DOHH2 (cell line): ENCODE data around the gene FBXW4.

Experiments used
- H3F3A ChIP-seq: fragments of 200-600 bp; sonication (generic), shearing (Covaris generic); 2 replicates; pipeline ENCODE4 v1.6.0; 2016; ENCODE audit warnings: antibody characterized with exemption, mild to moderate bottlenecking; ENCODE audit not compliant: control insufficient read depth, insufficient read depth
- H3K27ac ChIP-seq: fragments of 200-600 bp; sonication (generic); 2 replicates; pipeline ENCODE4 v1.5.1; 2014; ENCODE audit warnings: low read depth, mild to moderate bottlenecking, low read length, moderate library complexity
- H3K27me3 ChIP-seq: fragments of 200-600 bp; sonication (generic); 2 replicates; pipeline ENCODE4 v1.6.1; 2014; ENCODE audit warnings: mild to moderate bottlenecking, low read length, mixed read lengths; ENCODE audit not compliant: control insufficient read depth
- H3K36me3 ChIP-seq: fragments of 200-600 bp; sonication (generic); 2 replicates; pipeline ENCODE4 v1.6.1; 2014; ENCODE audit warnings: mild to moderate bottlenecking, low read length, moderate library complexity, mixed read lengths; ENCODE audit not compliant: control insufficient read depth
- H3K4me1 ChIP-seq: fragments of 200-600 bp; sonication (generic); 2 replicates; pipeline ENCODE4 v1.6.1; 2014; ENCODE audit warnings: mild to moderate bottlenecking, low read length, mixed read lengths; ENCODE audit not compliant: control insufficient read depth
- H3K4me2 ChIP-seq: fragments of 200-600 bp; sonication (generic); 2 replicates; pipeline ENCODE4 v1.6.0; 2014; ENCODE audit warnings: mild to moderate bottlenecking, low read length, moderate library complexity
- H3K4me3 ChIP-seq: fragments of 200-600 bp; sonication (generic); 2 replicates; pipeline ENCODE4 v1.5.1; 2014; ENCODE audit warnings: mild to moderate bottlenecking, low read length, mixed read lengths
- H3K79me2 ChIP-seq: fragments of 200-600 bp; sonication (generic); 2 replicates; pipeline ENCODE4 v1.6.1; 2014; ENCODE audit warnings: mild to moderate bottlenecking, low read length, mixed read lengths; ENCODE audit not compliant: control insufficient read depth
- H3K9me2 ChIP-seq: fragments of 200-600 bp; sonication (generic); replicated peaks from 2 replicates; pipeline ENCODE4 v1.6.1; 2014; ENCODE audit warnings: mild to moderate bottlenecking, low read length, mixed read lengths; ENCODE audit not compliant: control insufficient read depth
- H3K9me3 ChIP-seq: fragments of 200-600 bp; sonication (generic); 2 replicates; pipeline ENCODE4 v1.6.1; 2014; ENCODE audit warnings: antibody characterized with exemption, low read length, mixed read lengths; ENCODE audit not compliant: control insufficient read depth, insufficient read depth
- H4K20me1 ChIP-seq: fragments of 200-600 bp; sonication (generic); 2 replicates; pipeline ENCODE4 v1.6.0; 2014; ENCODE audit warnings: low read depth, mild to moderate bottlenecking, antibody characterized with exemption, low read length, moderate library complexity; ENCODE audit not compliant: control insufficient read depth, insufficient read depth
- EZH2phosphoT487 ChIP-seq: fragments of 200-600 bp; sonication (generic); IDR thresholded peaks from 2 replicates; pipeline ENCODE4 v1.6.1; 2017; ENCODE audit warnings: borderline replicate concordance, mild to moderate bottlenecking, antibody characterized with exemption, low read length, moderate library complexity, mixed read lengths
- TF ChIP-seq, protein P1 (sequence below): fragments of 200-600 bp; sonication (generic); IDR thresholded peaks from one replicate; pipeline ENCODE4 v1.5.1; 2014; ENCODE audit warnings: antibody characterized with exemption, mild to moderate bottlenecking, low read depth, low read length; ENCODE audit not compliant: poor library complexity, severe bottlenecking

Gene FBXW4

DNA sequence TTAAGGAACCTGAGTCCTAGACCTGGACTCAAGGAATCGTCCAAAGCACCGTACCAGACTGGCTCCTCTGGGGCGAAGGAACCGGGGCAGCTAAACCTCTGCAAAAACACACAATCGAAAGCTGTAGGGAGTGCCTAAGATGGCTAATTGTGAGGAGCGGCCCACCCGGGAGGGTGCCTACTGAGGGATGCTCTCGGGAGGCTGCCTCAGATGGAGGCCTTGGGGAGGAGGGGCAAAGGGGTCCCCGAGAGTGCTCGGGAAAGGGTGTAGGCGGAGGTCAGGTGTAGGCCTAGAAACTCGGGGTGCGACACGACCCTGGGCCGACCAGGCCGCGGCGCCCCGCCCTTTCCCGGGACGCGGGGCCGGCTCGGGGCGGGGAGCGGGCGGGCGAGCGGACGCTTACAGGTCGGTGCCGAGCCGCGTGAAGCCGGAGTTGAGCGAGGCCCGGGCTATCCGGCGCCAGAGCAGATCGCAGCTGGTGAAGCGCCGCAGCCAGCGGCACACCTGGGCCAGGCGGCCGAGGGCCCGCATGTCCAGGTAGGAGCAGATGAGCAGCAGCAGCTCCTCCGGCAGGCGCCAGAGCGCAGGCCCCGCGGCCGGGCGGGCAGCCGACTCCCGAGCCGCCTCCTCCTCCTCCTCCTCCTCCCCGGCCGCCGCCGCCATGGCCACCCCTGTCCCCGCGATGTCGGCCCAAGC is 844 bp downstream of the FBXW4 start:
- TF ChIP-seq, protein P1, sequence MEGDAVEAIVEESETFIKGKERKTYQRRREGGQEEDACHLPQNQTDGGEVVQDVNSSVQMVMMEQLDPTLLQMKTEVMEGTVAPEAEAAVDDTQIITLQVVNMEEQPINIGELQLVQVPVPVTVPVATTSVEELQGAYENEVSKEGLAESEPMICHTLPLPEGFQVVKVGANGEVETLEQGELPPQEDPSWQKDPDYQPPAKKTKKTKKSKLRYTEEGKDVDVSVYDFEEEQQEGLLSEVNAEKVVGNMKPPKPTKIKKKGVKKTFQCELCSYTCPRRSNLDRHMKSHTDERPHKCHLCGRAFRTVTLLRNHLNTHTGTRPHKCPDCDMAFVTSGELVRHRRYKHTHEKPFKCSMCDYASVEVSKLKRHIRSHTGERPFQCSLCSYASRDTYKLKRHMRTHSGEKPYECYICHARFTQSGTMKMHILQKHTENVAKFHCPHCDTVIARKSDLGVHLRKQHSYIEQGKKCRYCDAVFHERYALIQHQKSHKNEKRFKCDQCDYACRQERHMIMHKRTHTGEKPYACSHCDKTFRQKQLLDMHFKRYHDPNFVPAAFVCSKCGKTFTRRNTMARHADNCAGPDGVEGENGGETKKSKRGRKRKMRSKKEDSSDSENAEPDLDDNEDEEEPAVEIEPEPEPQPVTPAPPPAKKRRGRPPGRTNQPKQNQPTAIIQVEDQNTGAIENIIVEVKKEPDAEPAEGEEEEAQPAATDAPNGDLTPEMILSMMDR: no peak
- no peak for TF ChIP-seq EZH2phosphoT487
- Histone ChIP-seq H3K4me1 (peaks cover 48% of the 10 kb centered on the region), H3F3A (peaks cover 10% of the 10 kb centered on the region; the same call in 1 of the 2 replicates), H3K4me2 (peak overlapping the region; percentile 76), H3K9me3 (no peaks in the 10 kb centered on the region), H3K27me3 (no peaks in the 10 kb centered on the region; the same call in 1 of the 2 replicates), H3K27ac (peak overlapping the region; percentile 82), H3K79me2 (peaks cover 65% of the 10 kb centered on the region), H4K20me1 (peaks cover 14% of the 10 kb centered on the region; the same call in 1 of the 2 replicates), H3K36me3 (peaks cover 35% of the 10 kb centered on the region), H3K9me2 (no peaks in the 10 kb centered on the region), H3K4me3 (peak overlapping the region; percentile 95)

DNA sequence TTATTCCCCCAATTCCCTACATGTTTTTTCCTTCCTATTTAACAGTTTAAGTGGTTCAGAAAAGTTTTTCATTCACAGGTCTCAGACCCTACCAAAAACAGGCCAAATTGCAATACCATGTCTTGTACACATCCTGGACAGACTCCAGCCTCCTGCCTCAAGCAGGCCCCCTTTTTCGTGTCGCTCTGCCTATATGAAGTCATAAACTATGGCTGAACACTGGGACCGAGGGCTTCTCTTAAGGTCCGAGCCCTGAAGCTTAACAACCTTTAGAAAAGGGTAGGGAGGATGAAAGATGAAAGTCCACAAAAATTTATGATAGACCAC is 1.4 kb downstream of the FBXW4 start:
- Histone ChIP-seq H3K27me3 (no peaks in the 10 kb centered on the region; the same call in 1 of the 2 replicates), H3K4me3 (peak overlapping the region; percentile 95), H3K9me3 (no peaks in the 10 kb centered on the region), H3K36me3 (peaks cover 40% of the 10 kb centered on the region), H3K9me2 (no peaks in the 10 kb centered on the region), H3K79me2 (peaks cover 70% of the 10 kb centered on the region), H4K20me1 (peaks cover 14% of the 10 kb centered on the region; the same call in 1 of the 2 replicates), H3K4me1 (peaks cover 43% of the 10 kb centered on the region), H3K27ac (peak overlapping the region; percentile 82), H3K4me2 (peak overlapping the region; percentile 76), H3F3A (peaks cover 10% of the 10 kb centered on the region; the same call in 1 of the 2 replicates)
- TF ChIP-seq, protein P1: no peak
- no peak for TF ChIP-seq EZH2phosphoT487

DNA sequence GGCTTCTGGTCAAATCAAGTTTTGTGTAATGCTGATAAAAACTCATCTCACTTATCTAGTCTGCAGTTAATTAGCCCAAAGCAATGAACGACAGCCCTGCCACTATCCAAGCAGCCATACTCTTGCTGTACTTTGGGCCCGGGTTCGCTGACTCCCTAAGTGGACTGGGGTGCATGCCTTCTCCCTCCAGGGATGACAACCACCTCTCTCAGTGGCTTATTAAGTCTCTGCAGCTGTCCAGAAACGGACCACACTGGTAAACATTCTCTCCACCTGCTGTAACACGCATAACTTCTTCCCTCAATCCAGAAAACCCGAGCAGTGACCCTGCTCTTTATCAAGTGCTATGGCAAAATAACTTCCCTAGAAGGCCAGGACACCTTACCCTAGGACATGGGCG is 3.9 kb downstream of the FBXW4 start:
- Histone ChIP-seq H3K27me3 (no peaks in the 10 kb centered on the region; the same call in 1 of the 2 replicates), H3K27ac (no peak overlapping the region), H3K4me1 (peaks cover 38% of the 10 kb centered on the region), H4K20me1 (peaks cover 16% of the 10 kb centered on the region; the same call in 1 of the 2 replicates), H3K36me3 (peaks cover 56% of the 10 kb centered on the region), H3K4me3 (no peak overlapping the region), H3K9me3 (no peaks in the 10 kb centered on the region), H3K79me2 (peaks cover 93% of the 10 kb centered on the region), H3K4me2 (peak overlapping the region; percentile 10), H3K9me2 (no peaks in the 10 kb centered on the region), H3F3A (peaks cover 4% of the 10 kb centered on the region; the same call in 1 of the 2 replicates)
- TF ChIP-seq, protein P1: no peak
- no peak for TF ChIP-seq EZH2phosphoT487
